Activated T-helper 1 cell treated with anti-CD3 and anti-CD28 coated beads, Interleukin-12 subunit alpha, Interleukin-12 subunit beta, Interleukin-2, Interleukin-4 antibody, amounts not matched to agents 30 ng/mL and 10 ng/mL and 1 ng/mL, durations not matched to agents 14 hours and 24 hours and 36 hours (primary cell): ENCODE data around the gene RAMACL. TPM values are rescaled to one million over a fixed set of nuclear protein-coding genes. Genes with fewer than 3 reads are reported as not detected.

Source experiments
- DNase-seq: peaks from one replicate; pipeline ENCODE4 v3.0.0; 2021; ENCODE audit warnings: low spot score
- H3K27ac Mint-ChIP-seq: one replicate; pipeline ENCODE4 v1.8.0; 2021; ENCODE audit warnings: mild to moderate bottlenecking, mixed read lengths
- H3K27me3 Mint-ChIP-seq: one replicate; pipeline ENCODE4 v1.8.0; 2022; ENCODE audit warnings: mild to moderate bottlenecking, moderate library complexity, mixed read lengths; ENCODE audit not compliant: insufficient read depth
- H3K36me3 Mint-ChIP-seq: one replicate; pipeline ENCODE4 v1.8.0; 2021; ENCODE audit warnings: low read depth, mixed read lengths
- H3K4me1 Mint-ChIP-seq: one replicate; pipeline ENCODE4 v1.8.0; 2021; ENCODE audit warnings: low read depth, mixed read lengths
- H3K4me3 Mint-ChIP-seq: one replicate; pipeline ENCODE4 v1.8.0; 2021; ENCODE audit warnings: mild to moderate bottlenecking, moderate library complexity, mixed read lengths
- H3K9me3 Mint-ChIP-seq: one replicate; pipeline ENCODE4 v1.8.0; 2021; ENCODE audit warnings: mixed read lengths
- intact Hi-C: fragments of 100-400 bp; cut with micrococcal nuclease; formaldehyde crosslinking; loops from one replicate; pipeline ENCODE4 v1.15.1; 2024
- total RNA-seq: library from RNA; stranded (reverse); gene quantifications from 2 replicates; pipeline ENCODE4 v1.2.3, GENCODE V29; 2022

The RAMACL gene
- total RNA-seq, 1 donor from 2014 or later: 0.29 TPM

- no peaks in the 10 kb centered on the region for H3K4me1 Mint-ChIP-seq
- H3K4me3 Mint-ChIP-seq: no peak overlapping the region
- no peaks in the 10 kb centered on the region for H3K9me3 Mint-ChIP-seq
- DNase-seq: no peak
- H3K36me3 Mint-ChIP-seq: no peaks in the 10 kb centered on the region
- H3K27me3 Mint-ChIP-seq: no peaks in the 10 kb centered on the region
- intact Hi-C loops: no loop called here
- no peak overlapping the region for H3K27ac Mint-ChIP-seq
These were observed 11.4 kb upstream of the RAMACL start for GRCh38 chr6:166597711-166598440.

GRCh38 chr6:166596776-166597507, 10.5 kb upstream of the RAMACL start:
- Mint-ChIP-seq H3K9me3 (no peaks in the 10 kb centered on the region), H3K36me3 (no peaks in the 10 kb centered on the region), H3K27me3 (no peaks in the 10 kb centered on the region), H3K4me3 (no peak overlapping the region), H3K27ac (no peak overlapping the region), H3K4me1 (no peaks in the 10 kb centered on the region)
- DNase-seq: no peak
- intact Hi-C loops: no loop called here

- Mint-ChIP-seq H3K4me1 (no peaks in the 10 kb centered on the region), H3K27ac (no peak overlapping the region), H3K27me3 (no peaks in the 10 kb centered on the region), H3K4me3 (no peak overlapping the region), H3K36me3 (no peaks in the 10 kb centered on the region), H3K9me3 (no peaks in the 10 kb centered on the region)
- intact Hi-C loops: no loop called here
- DNase-seq: no peak
These were observed 9.5 kb upstream of the RAMACL start for GRCh38 chr6:166595949-166596348.

- no peak for DNase-seq
- Mint-ChIP-seq H3K27me3 (no peaks in the 10 kb centered on the region), H3K4me3 (no peak overlapping the region), H3K36me3 (no peaks in the 10 kb centered on the region), H3K4me1 (no peaks in the 10 kb centered on the region), H3K27ac (no peak overlapping the region), H3K9me3 (no peaks in the 10 kb centered on the region)
- intact Hi-C loops: no loop called here
These were observed 8.7 kb upstream of the RAMACL start for GRCh38 chr6:166595061-166595780.

GRCh38 chr6:166592821-166593220, 6.3 kb upstream of the RAMACL start:
- no peaks in the 10 kb centered on the region for H3K27me3 Mint-ChIP-seq
- intact Hi-C loops: no loop called here
- no peaks in the 10 kb centered on the region for H3K9me3 Mint-ChIP-seq
- H3K36me3 Mint-ChIP-seq: no peaks in the 10 kb centered on the region
- H3K27ac Mint-ChIP-seq: no peak overlapping the region
- H3K4me3 Mint-ChIP-seq: no peak overlapping the region
- peaks cover 15% of the 10 kb centered on the region for H3K4me1 Mint-ChIP-seq
- no peak for DNase-seq

GRCh38 chr6:166591961-166592520, 5.6 kb upstream of the RAMACL start:
- Mint-ChIP-seq H3K9me3 (no peaks in the 10 kb centered on the region), H3K27me3 (no peaks in the 10 kb centered on the region), H3K4me1 (peaks cover 15% of the 10 kb centered on the region), H3K4me3 (no peak overlapping the region), H3K27ac (no peak overlapping the region), H3K36me3 (no peaks in the 10 kb centered on the region)
- DNase-seq: no peak
- intact Hi-C loops: no loop called here

GRCh38 chr6:166591026-166591425, 4.5 kb upstream of the RAMACL start:
- no peaks in the 10 kb centered on the region for H3K36me3 Mint-ChIP-seq
- no peaks in the 10 kb centered on the region for H3K9me3 Mint-ChIP-seq
- no peaks in the 10 kb centered on the region for H3K27me3 Mint-ChIP-seq
- H3K4me3 Mint-ChIP-seq: no peak overlapping the region
- peaks cover 15% of the 10 kb centered on the region for H3K4me1 Mint-ChIP-seq
- intact Hi-C loops: no loop called here
- H3K27ac Mint-ChIP-seq: no peak overlapping the region
- DNase-seq: no peak

- no peak for DNase-seq
- Mint-ChIP-seq H3K4me3 (no peak overlapping the region), H3K9me3 (no peaks in the 10 kb centered on the region), H3K27ac (peak overlapping the region; percentile 29), H3K27me3 (no peaks in the 10 kb centered on the region), H3K4me1 (peaks cover 15% of the 10 kb centered on the region), H3K36me3 (no peaks in the 10 kb centered on the region)
- intact Hi-C loops: loop anchor here (2.0 kb wide), 1 partner anchor 37 kb away; the partner anchor contains the start of gene RPS6KA2
These were observed 3.5 kb upstream of the RAMACL start for GRCh38 chr6:166589786-166590574.

- intact Hi-C loops: loop anchor here (2.0 kb wide), 1 partner anchor 37 kb away; the partner anchor contains the start of gene RPS6KA2
- Mint-ChIP-seq H3K4me3 (peak overlapping the region; percentile 12), H3K9me3 (no peaks in the 10 kb centered on the region), H3K27me3 (no peaks in the 10 kb centered on the region), H3K4me1 (peaks cover 15% of the 10 kb centered on the region), H3K36me3 (no peaks in the 10 kb centered on the region), H3K27ac (no peak overlapping the region)
- no peak for DNase-seq
These were observed 2.9 kb upstream of the RAMACL start for GRCh38 chr6:166589337-166589731.

- Mint-ChIP-seq H3K9me3 (no peaks in the 10 kb centered on the region), H3K27ac (peak overlapping the region; percentile 23), H3K36me3 (no peaks in the 10 kb centered on the region), H3K27me3 (no peaks in the 10 kb centered on the region), H3K4me3 (peak overlapping the region; percentile 12), H3K4me1 (peaks cover 15% of the 10 kb centered on the region)
- intact Hi-C loops: loop anchor here (2.0 kb wide), 1 partner anchor 38 kb away; the partner anchor contains the start of gene RPS6KA2
- DNase-seq: no peak
These were observed 2.3 kb upstream of the RAMACL start for GRCh38 chr6:166588691-166589336.

- intact Hi-C loops: loop anchor here (2.0 kb wide), 1 partner anchor 39 kb away; the partner anchor contains the start of gene RPS6KA2
- no peak overlapping the region for H3K4me3 Mint-ChIP-seq
- no peaks in the 10 kb centered on the region for H3K27me3 Mint-ChIP-seq
- H3K36me3 Mint-ChIP-seq: no peaks in the 10 kb centered on the region
- no peak for DNase-seq
- H3K4me1 Mint-ChIP-seq: peaks cover 15% of the 10 kb centered on the region
- H3K27ac Mint-ChIP-seq: no peak overlapping the region
- no peaks in the 10 kb centered on the region for H3K9me3 Mint-ChIP-seq
These were observed 1.3 kb upstream of the RAMACL start for GRCh38 chr6:166587631-166588413.
